Activated naive CD4-positive, alpha-beta T cell treated with anti-CD3 and anti-CD28 coated beads, Interleukin-2, amount 50 U/mL, for 16 hours (primary cell): ENCODE data around the gene TDRD12.

Source experiments
- DNase-seq: peaks from one replicate; pipeline ENCODE4 v3.0.0-alpha.2; 2020

Gene TDRD12

DNA sequence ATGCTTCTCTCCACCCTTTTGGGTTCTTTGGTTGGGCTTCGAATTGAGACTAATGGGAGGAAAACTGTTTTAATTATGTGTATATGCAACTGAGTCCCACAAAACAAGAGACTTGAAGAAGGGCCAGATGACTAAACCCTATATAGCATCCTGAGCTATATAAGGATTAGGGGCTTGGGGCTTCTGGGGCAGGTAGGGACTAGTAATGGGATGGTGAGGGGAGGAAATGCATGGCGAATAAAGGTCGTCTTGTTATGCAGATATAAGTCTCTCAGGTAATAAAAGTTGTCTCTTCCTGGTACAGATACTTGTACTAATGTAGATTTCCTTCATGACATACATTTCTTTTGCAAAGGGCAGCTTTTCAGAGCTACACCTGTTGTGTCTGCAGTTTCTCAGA is 152.8 kb downstream of the TDRD12 start:
- no peak for DNase-seq

- DNase-seq = no peak
Measured at GRCh38 chr19:32873247-32873959, 153.8 kb downstream of the TDRD12 start.

DNA sequence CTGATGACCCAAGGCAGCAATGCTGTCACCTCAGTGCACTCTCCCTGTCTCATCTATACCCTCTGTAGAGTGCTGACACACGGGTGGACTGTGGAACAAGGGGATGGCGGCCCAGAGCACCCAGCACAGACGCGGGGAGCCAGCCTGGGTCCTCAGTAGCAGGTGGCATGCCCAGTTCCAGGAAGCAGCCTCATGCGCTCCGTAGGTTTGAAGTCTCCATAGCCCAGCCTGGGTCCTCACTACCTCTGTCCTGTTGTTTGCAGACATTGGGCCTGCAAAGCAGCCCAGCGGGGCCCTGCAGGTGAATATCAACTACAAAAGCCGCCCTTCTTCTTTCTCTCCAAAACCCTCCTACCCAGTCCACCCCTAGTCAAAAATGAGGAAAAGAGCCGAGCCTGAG is 155.0 kb downstream of the TDRD12 start:
- no peak for DNase-seq

DNA sequence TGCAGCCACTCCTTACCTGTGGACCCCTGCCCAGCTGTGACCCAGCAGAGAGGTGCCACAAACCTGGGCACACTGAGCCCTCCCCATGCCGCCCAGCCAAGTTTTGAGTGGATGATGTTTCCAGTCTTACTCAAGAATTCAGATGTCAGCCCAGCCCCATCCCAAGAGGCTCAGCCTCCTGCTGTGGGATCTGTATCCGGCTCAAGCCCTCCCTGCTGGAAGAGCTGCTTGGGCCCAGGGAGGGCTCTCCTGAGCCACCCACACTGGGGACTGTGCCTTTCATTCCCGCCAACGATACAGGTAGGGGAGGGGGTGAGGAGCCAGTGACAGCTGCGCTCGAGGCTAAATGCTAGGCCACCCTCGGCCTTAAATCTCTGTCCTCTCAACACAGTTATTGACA is 155.9 kb downstream of the TDRD12 start:
- DNase-seq = no peak

GRCh38 chr19:32876236-32876918 is 156.8 kb downstream of the TDRD12 start:
- no peak for DNase-seq

DNA sequence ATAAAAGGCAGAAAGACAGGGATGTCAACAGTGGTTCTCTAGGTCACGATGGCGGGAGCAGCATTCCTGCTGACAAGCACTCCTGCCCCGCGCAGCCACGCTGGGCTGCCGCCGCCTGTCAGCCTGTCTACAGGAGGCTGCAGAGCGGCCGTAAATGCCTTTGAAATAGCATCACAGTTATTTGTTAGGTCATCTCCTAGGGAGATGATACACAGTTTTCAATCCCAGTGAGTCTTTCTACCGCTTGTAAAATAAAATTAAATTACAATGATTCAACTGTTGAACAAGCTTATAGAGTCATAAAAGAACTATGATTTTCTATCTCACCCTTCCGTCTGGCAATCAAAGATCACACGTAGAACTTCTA is 157.3 kb downstream of the TDRD12 start:
- DNase-seq = no peak
